ENCODE data around the gene ASH1L. TPM values are rescaled to one million over a fixed set of nuclear protein-coding genes. Genes with fewer than 3 reads are reported as not detected.
A peak's percentile ranks its signal among the peaks of the same experiment; 100 is the strongest.

The ASH1L gene
- total and polyA plus RNA-seq, 9 of the 15 experiments (the other 6 are each of a cell fraction or from before 2014, with no cell fraction given), result 2.0 to 23.3 (median 14.6) TPM

GRCh38 chr1:155609515-155610256 lies 47.1 kb upstream of the ASH1L start, which contains the start of gene MSTO1 (continued):
- TF ChIP-seq RERE (CRISPR knock-in tag; IDR thresholded peaks at IDR 0.05; ENCODE audit: borderline replicate concordance) (no peak), NR0B1 (IDR thresholded peaks at IDR 0.05; ENCODE audit: partially characterized antibody) (no peak), LEF1 (IDR thresholded peaks at IDR 0.05) (peak; percentile 54; the same call in 1 of the 2 replicates), ZNF23 (CRISPR knock-in tag; IDR thresholded peaks at IDR 0.05) (no peak), ARID1B (IDR thresholded peaks at IDR 0.05) (peak; percentile 71), ZNF444 (CRISPR knock-in tag; IDR thresholded peaks at IDR 0.05) (no peak), SP1 (CRISPR knock-in tag; IDR thresholded peaks at IDR 0.05) (peak; percentile 90), NFATC3 (IDR thresholded peaks at IDR 0.05) (no peak), DACH1 (IDR thresholded peaks at IDR 0.05; ENCODE audit: partially characterized antibody) (no peak), HLTF (IDR thresholded peaks at IDR 0.05) (no peak), ZNF217 (CRISPR knock-in tag; IDR thresholded peaks at IDR 0.05) (no peak)
